Thymus (tissue), 11 donors: ENCODE measurements around the gene SMARCC1. TPM values are rescaled to one million over a fixed set of nuclear protein-coding genes. Genes with fewer than 3 reads are reported as not detected.
"Not testable (repeated sequence)": the region's sequence is repeated elsewhere in the genome, so short reads cannot be mapped to it uniquely, and the experiment has no call there.

Source experiments
- DNase-seq, 9 donors: peaks; one replicate each; pipeline ENCODE4 v3.0.0-alpha.2; 2013; ENCODE audit warnings: low spot score in 9 of 9, low read depth in 6 of 9, missing footprints in 1 of 9
- H3K27ac ChIP-seq, 2 donors: one replicate each; pipeline ENCODE4 v1.5.1; 2013; ENCODE audit warnings: control low read depth in 1 of 2, low read depth in 1 of 2, low read length in 1 of 2, mild to moderate bottlenecking in 1 of 2, moderate library complexity in 1 of 2
- H3K27me3 ChIP-seq, 2 donors: one replicate each; pipeline ENCODE4 v1.5.1; 2013; ENCODE audit warnings: low read length in 1 of 2; ENCODE audit not compliant: control insufficient read depth in 2 of 2, insufficient read depth in 1 of 2
- H3K36me3 ChIP-seq, 2 donors: one replicate each; pipeline ENCODE4 v1.5.1; 2013; ENCODE audit warnings: low read length in 1 of 2, mild to moderate bottlenecking in 1 of 2, moderate library complexity in 1 of 2; ENCODE audit not compliant: control insufficient read depth in 2 of 2, insufficient read depth in 2 of 2
- H3K4me1 ChIP-seq, 2 donors: one replicate each; pipeline ENCODE4 v1.5.1; 2013; ENCODE audit warnings: low read length in 2 of 2; ENCODE audit not compliant: control insufficient read depth in 2 of 2, insufficient read depth in 2 of 2
- H3K4me3 ChIP-seq, 2 donors: one replicate each; pipeline ENCODE4 v1.5.1; 2013; ENCODE audit warnings: low read length in 2 of 2, control low read depth in 1 of 2, mild to moderate bottlenecking in 1 of 2
- H3K9me3 ChIP-seq, 2 donors: one replicate each; pipeline ENCODE4 v1.5.1; 2013; ENCODE audit warnings: low read length in 1 of 2, mild to moderate bottlenecking in 1 of 2; ENCODE audit not compliant: control insufficient read depth in 2 of 2, insufficient read depth in 1 of 2
- WGBS: extraction: QIAGEN DNeasy Blood & Tissue Kit; methylation state at CpG from one replicate; pipeline ENCODE4 v1.1.7; 2013; 5-methylcytosine and 5-hydroxymethylcytosine counted together
- polyA plus RNA-seq: library from polyadenylated mRNA; stranded (reverse); fragments of 200-250 nt; gene quantifications from one replicate; pipeline ENCODE4 v1.2.3, GENCODE V29; 2013
- total RNA-seq: library from RNA; stranded (reverse); fragments of 120-200 nt; gene quantifications from one replicate; pipeline ENCODE4 v1.2.4, GENCODE V29; 2013
- donor health status: healthy.

The SMARCC1 gene
- total and polyA plus RNA-seq, 2 donors: 19.9 to 35.6 TPM

DNA sequence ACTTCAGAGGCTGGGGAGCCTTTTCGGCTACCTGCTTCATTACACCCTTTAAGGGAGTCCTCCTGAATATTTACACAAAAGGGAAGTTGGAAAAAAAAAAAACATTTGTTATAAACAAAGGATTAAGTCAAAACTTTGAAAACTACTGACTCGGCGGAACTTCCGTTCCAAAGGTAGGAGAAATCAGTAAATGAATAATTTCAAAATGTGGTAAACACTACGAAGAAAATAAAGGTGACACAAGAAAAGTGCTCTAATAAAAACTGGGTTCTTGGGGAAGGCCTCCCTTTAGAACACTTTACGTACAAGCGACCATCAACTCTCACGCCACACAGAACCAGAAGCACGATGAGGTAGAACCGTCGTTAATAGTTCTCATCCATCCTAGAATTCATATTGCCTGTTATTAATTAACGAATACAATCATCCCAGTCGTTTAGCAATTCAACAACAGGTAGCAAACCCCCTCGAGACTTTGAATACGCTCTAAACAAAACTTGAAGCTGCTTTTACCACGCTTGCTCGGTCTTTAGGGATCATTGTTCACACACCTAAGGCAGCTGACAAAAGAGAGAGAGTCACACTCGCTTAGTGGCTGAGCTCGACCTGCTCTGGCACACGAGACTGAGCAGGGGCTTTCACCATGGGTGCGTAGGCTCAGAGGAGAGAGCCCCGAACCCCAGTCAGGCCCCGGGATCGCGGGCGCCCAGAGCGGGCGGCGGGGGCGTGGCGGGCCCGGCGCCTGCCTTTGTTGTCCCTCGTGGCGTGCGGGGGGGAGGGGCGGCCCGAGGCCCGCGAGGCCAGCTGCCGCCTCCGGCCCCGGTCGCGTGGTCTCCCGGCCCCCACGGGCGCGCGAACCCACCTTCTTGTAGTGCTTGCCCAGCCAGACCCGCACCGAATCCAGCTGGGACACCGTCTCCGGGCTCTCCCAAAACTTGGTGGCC is 680 bp downstream of the SMARCC1 start:
- under 1% methylated on average over 54 of the region's 54 CpGs for WGBS
- H3K4me1 ChIP-seq: peaks cover 9 to 18% of the 10 kb centered on the region in 2 donors
- H3K9me3 ChIP-seq: no peaks in the 10 kb centered on the region
- H3K27me3 ChIP-seq: no peaks in the 10 kb centered on the region
- peak in 7 of 9 donors; percentile 43 to 76 (median 59) for DNase-seq
- peak overlapping the region; percentile 84 to 96 for H3K27ac ChIP-seq
- H3K36me3 ChIP-seq: peaks cover 0 to 9% of the 10 kb centered on the region in 2 donors
- H3K4me3 ChIP-seq: peak overlapping the region; percentile 75 to 79

DNA sequence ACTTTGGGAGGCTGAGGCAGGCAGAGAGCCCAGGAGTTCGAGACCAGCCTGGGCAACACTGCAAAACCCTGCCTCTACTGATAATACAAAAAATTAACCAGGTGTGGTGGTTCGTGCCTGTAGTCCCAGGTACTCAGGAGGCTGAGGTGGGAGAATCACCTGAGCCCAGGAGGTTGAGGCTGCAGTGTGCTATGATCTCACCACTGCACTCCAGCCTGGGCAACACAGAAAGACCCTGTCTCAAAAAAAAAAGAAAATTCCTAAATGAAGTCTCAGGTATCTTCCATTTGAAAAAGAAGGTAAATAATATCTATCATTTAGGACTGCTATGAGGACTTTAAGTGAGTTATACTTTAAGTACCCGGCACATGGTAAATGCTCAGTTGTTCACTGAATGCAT is 2.9 kb downstream of the SMARCC1 start:
- H3K9me3 ChIP-seq: no peaks in the 10 kb centered on the region
- DNase-seq: no peak
- H3K36me3 ChIP-seq: peaks cover 0 to 9% of the 10 kb centered on the region in 2 donors
- no peaks in the 10 kb centered on the region for H3K27me3 ChIP-seq
- H3K27ac ChIP-seq: no peak overlapping the region
- H3K4me1 ChIP-seq: peaks cover 9 to 18% of the 10 kb centered on the region in 2 donors
- WGBS: 95% methylated on average over 3 of the region's 3 CpGs
- H3K4me3 ChIP-seq: no peak overlapping the region

DNA sequence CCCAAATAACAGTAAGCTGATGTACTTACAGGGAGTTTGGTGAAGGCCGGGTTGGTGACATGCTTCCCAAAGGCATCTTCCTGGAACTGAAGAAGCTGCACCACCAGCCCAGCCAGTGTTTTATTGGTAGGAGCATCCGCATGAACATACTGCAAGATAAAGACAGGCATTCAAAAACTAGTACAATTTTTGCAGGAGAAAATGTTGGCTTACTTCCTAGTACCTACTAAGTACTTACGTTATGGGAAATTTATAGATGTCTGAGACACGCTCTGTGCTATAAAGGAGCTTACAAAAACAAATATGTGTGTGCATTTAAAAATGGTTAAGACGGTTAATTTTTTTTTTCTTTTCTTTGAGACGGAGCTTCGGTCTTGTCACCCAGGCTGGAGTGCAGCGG is 8.9 kb downstream of the SMARCC1 start:
- H3K36me3 ChIP-seq: peaks cover 11 to 38% of the 10 kb centered on the region in 2 donors
- no peak for DNase-seq

DNA sequence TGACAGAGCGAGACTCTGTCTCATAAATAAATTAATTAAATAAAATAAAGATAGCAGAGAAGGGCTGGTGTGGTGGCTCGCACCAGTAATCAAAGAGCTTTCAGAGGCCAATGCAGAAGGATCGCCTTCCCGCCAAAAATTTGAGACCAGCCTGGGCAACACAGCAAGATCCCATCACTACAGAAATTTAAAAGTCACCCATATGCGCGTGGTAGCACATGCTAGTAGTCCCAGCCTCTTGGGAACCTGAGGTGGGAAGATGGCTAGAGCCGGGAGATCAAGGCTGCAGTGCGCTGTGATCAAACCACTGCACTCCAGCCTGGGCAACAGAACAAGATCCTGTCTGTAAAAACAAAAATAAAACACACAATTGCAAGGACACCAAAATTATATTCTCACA is 9.6 kb downstream of the SMARCC1 start:
- Histone ChIP-seq H3K27me3 (no peaks in the 10 kb centered on the region), H3K27ac (no peak overlapping the region), H3K36me3 (peaks cover 11 to 41% of the 10 kb centered on the region in 2 donors), H3K9me3 (no peaks in the 10 kb centered on the region), H3K4me1 (no peaks in the 10 kb centered on the region), H3K4me3 (no peak overlapping the region)
- 98% methylated on average over 8 of the region's 8 CpGs for WGBS
- DNase-seq: no peak

More for the DNA sequence above, 8.9 kb downstream of the SMARCC1 start:
- WGBS: 97% methylated on average over 8 of the region's 8 CpGs
- no peaks in the 10 kb centered on the region for H3K4me1 ChIP-seq
- no peaks in the 10 kb centered on the region for H3K9me3 ChIP-seq
- H3K27ac ChIP-seq: no peak overlapping the region
- no peaks in the 10 kb centered on the region for H3K27me3 ChIP-seq
- no peak overlapping the region for H3K4me3 ChIP-seq

DNA sequence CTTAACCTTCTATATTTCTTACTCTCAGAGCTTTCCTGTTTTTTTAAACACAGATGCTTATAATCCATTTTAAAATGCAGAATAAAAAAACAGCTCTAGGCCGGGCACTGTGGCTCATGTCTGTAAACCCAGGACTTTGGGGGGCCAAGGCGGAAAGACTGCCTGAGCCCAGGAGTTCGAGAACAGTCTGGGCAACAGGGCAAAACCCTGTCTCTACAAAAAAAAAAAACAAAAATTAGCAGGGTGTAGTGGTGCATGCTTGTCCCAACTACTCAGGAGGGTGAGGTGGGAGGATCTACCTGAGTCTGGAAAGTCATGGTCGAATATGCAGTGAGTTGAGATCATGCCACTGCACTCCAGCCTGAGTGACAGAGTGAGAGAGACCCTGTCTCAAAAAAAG is 15.5 kb downstream of the SMARCC1 start:
- peaks cover 3 to 58% of the 10 kb centered on the region in 2 donors for H3K36me3 ChIP-seq
- H3K27me3 ChIP-seq: no peaks in the 10 kb centered on the region
- no peak overlapping the region for H3K4me3 ChIP-seq
- no peaks in the 10 kb centered on the region for H3K9me3 ChIP-seq
- 95% methylated on average over 4 of the region's 4 CpGs for WGBS
- H3K4me1 ChIP-seq: no peaks in the 10 kb centered on the region
- DNase-seq: no peak
- H3K27ac ChIP-seq: no peak overlapping the region

DNA sequence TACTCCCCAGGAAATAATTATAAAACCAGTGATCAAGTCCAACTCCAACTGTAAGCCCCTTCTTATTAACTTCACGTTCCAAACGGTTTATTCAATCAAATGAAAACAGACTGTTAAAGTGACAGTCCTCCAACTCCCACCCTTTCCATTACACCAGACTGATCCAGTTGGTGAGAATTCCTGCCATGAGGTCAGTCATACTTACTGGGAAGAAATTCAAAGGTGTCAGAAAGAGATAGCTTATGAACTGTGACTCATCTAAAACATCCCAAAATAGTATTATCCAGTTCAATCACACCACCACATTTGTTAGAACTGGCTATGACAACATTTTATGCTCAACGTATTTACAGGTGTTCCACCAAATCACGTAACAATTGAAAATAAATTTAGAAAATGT is 19.5 kb downstream of the SMARCC1 start:
- Histone ChIP-seq H3K4me1 (no peaks in the 10 kb centered on the region), H3K9me3 (no peaks in the 10 kb centered on the region), H3K27ac (no peak overlapping the region), H3K27me3 (no peaks in the 10 kb centered on the region), H3K36me3 (peaks cover 15 to 47% of the 10 kb centered on the region in 2 donors), H3K4me3 (no peak overlapping the region)
- WGBS: 84% methylated on average over 4 of the region's 4 CpGs
- DNase-seq: no peak

DNA sequence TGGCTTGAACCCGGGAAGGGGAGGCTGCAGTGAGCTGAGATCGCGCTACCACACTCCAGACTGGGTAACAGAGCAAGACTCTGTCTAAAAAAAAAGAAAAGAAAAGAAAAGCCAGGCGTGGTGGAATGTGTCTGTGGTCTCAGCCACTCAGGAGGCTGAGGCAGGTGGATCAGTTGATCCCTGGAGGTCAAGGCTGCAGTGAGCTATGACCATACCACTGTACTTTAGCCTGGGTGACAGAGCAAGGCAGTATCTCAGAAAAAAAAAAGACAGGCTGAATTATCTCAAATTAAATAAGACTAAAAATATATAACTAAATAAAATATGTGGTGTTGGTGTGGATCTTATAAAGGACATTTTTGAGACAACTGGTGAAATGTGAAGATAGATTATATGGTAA is 20.6 kb downstream of the SMARCC1 start:
- H3K4me3 ChIP-seq: no peak overlapping the region
- H3K27me3 ChIP-seq: no peaks in the 10 kb centered on the region
- H3K36me3 ChIP-seq: peaks cover 21 to 49% of the 10 kb centered on the region in 2 donors
- H3K9me3 ChIP-seq: no peaks in the 10 kb centered on the region
- 96% methylated on average over 4 of the region's 4 CpGs for WGBS
- DNase-seq: no peak
- H3K4me1 ChIP-seq: no peaks in the 10 kb centered on the region
- H3K27ac ChIP-seq: no peak overlapping the region

DNA sequence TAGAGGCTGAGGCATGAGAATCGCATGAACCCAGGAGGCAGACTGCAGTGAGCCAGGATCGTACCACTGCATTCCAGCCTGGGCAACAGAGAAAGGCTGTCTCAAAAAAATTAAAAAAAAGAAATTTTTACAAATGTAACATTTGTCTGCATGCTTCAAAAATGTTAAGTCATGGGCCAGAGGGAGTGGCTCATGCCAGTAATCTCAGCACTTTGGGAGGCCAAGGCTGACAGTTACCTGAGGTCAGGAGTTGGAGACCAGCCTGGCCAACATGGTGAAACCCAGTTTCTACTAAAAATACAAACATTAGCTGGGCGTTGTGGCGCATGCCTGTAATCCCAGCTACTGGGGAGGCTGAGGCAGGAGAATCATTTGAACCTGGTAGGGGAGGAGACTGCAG is 21.5 kb downstream of the SMARCC1 start:
- not testable (repeated sequence) for H3K4me3 ChIP-seq, H3K27ac ChIP-seq, H3K9me3 ChIP-seq, H3K27me3 ChIP-seq, H3K4me1 ChIP-seq, DNase-seq
- WGBS: 98% methylated on average over 4 of the region's 4 CpGs
- H3K36me3 ChIP-seq: peaks cover 23 to 46% of the 10 kb centered on the region in 2 donors

DNA sequence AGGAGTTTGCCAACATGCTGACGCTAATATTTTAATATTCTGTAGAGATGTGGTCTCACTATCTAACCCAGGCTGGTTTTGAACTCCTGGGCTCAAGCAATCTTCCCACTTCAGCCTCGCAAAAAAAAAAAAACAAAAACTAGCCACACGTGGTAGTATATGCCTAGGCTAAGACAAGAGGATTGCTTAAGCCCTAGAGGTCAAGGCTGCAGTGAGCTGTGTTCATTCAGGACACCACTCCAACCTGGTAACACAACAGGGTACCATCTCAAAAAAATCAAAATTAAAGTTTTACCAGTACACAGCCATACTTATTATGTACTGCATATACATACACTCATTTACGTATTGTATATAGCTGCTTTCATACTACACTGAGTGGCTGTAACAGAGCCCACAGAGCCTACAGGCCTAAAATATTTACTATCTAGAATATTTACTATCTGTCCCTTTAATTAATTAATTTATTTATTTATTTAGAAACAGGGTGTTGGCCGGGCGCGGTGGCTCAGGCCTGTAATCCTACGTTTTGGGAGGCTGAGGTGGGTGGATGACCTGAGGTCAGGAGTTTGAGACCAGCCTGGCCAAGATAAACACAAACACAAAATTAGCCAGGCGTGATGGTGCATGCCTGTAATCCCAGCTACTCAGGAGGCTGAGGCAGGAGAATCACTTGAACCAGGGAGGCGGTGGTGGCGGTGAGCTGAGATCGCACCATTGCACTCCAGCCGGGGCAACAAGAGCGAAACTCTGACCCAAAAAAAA is 23.2 kb downstream of the SMARCC1 start:
- peaks cover 19 to 43% of the 10 kb centered on the region in 2 donors for H3K36me3 ChIP-seq
- no peaks in the 10 kb centered on the region for H3K9me3 ChIP-seq
- WGBS: 98% methylated on average over 14 of the region's 14 CpGs
- DNase-seq: no peak
- no peaks in the 10 kb centered on the region for H3K27me3 ChIP-seq
- no peak overlapping the region for H3K4me3 ChIP-seq
- H3K4me1 ChIP-seq: no peaks in the 10 kb centered on the region
- H3K27ac ChIP-seq: no peak overlapping the region
